Neural cell (in vitro differentiated cells): ENCODE data around the gene FAP. TPM values are rescaled to one million over a fixed set of nuclear protein-coding genes. Genes with fewer than 3 reads are reported as not detected.

Experiments
- H2AFZ ChIP-seq: fragments of 200-600, 300-800 bp; sonication (generic), shearing (Covaris generic); 2 replicates; pipeline ENCODE4 v1.6.0; 2014; ENCODE audit warnings: low read depth, mild to moderate bottlenecking, antibody characterized with exemption, low read length, moderate library complexity
- H3F3A ChIP-seq: fragments of 200-600 bp; shearing (Covaris generic); 2 replicates; pipeline ENCODE4 v1.6.1; 2016; ENCODE audit warnings: mild to moderate bottlenecking, moderate library complexity, mixed read lengths, antibody characterized with exemption, low read length; ENCODE audit not compliant: insufficient read depth, poor library complexity, severe bottlenecking
- H3K27ac ChIP-seq: fragments of 200-600, 300-800 bp; sonication (generic), shearing (Covaris generic); 2 replicates; pipeline ENCODE4 v1.5.1; 2014; ENCODE audit warnings: mild to moderate bottlenecking, low read length, moderate library complexity
- H3K27me3 ChIP-seq: fragments of 300-800, 200-600 bp; sonication (generic), shearing (Covaris generic); 2 replicates; pipeline ENCODE4 v1.6.0; 2014; ENCODE audit warnings: mild to moderate bottlenecking, low read depth, low read length, moderate library complexity; ENCODE audit not compliant: insufficient read depth
- H3K36me3 ChIP-seq: fragments of 300-800, 200-600 bp; sonication (generic), shearing (Covaris generic); 2 replicates; pipeline ENCODE4 v1.5.1; 2014; ENCODE audit warnings: mild to moderate bottlenecking, antibody characterized with exemption, low read length, moderate library complexity; ENCODE audit not compliant: insufficient read depth
- H3K4me2 ChIP-seq: fragments of 300-800, 200-600 bp; sonication (generic), shearing (Covaris generic); 2 replicates; pipeline ENCODE4 v1.6.0; 2014; ENCODE audit warnings: mild to moderate bottlenecking, low read length
- H3K4me3 ChIP-seq: fragments of 300-800, 200-600 bp; sonication (generic), shearing (Covaris generic); 2 replicates; pipeline ENCODE4 v1.5.1; 2014; ENCODE audit warnings: mild to moderate bottlenecking, low read length, moderate library complexity
- H3K79me2 ChIP-seq: fragments of 200-600 bp; shearing (Covaris generic); replicated peaks from 2 replicates; pipeline ENCODE4 v1.6.0; 2014; ENCODE audit warnings: mild to moderate bottlenecking, low read length, moderate library complexity; ENCODE audit not compliant: insufficient read depth
- H3K9ac ChIP-seq: fragments of 300-800, 200-600 bp; sonication (generic), shearing (Covaris generic); 2 replicates; pipeline ENCODE4 v1.6.1; 2016; ENCODE audit warnings: mild to moderate bottlenecking, low read length, mixed read lengths
- H3K9me2 ChIP-seq: fragments of 200-600 bp; shearing (Covaris generic); 2 replicates; pipeline ENCODE4 v1.6.1; 2016; ENCODE audit warnings: mild to moderate bottlenecking, low read length, mixed read lengths; ENCODE audit not compliant: insufficient read depth
- H3K9me3 ChIP-seq: fragments of 200-600, 300-800 bp; sonication (generic), shearing (Covaris generic); 2 replicates; pipeline ENCODE4 v1.6.1; 2016; ENCODE audit warnings: mild to moderate bottlenecking, mixed run types, low read length, moderate library complexity, mixed read lengths
- H4K20me1 ChIP-seq: fragments of 200-600 bp; shearing (Covaris generic); 2 replicates; pipeline ENCODE4 v1.6.1; 2016; ENCODE audit warnings: mild to moderate bottlenecking, mixed run types; ENCODE audit not compliant: insufficient read depth
- CTCF ChIP-seq: fragments of 450-650 bp; IDR thresholded peaks from 2 replicates; pipeline ENCODE4 v1.5.1; 2014; ENCODE audit warnings: antibody characterized with exemption, mild to moderate bottlenecking, moderate library complexity; ENCODE audit not compliant: poor library complexity, severe bottlenecking
- EP300 ChIP-seq: fragments of 450-650 bp; conservative IDR thresholded peaks from 2 replicates; pipeline ENCODE4 v1.6.1; 2014; ENCODE audit warnings: antibody characterized with exemption, mild to moderate bottlenecking, moderate library complexity; ENCODE audit not compliant: poor library complexity, severe bottlenecking
- EZH2 ChIP-seq: fragments of 200-600, 300-800 bp; shearing (Covaris generic), sonication (generic); IDR thresholded peaks from 2 replicates; pipeline ENCODE4 v1.6.1; 2014; ENCODE audit warnings: antibody characterized with exemption, low read length, borderline replicate concordance, mild to moderate bottlenecking; ENCODE audit not compliant: insufficient read depth, poor library complexity, severe bottlenecking
- MXI1 ChIP-seq: fragments of 450-650 bp; conservative IDR thresholded peaks from 2 replicates; pipeline ENCODE4 v1.6.1; 2014; ENCODE audit warnings: antibody characterized with exemption, mild to moderate bottlenecking; ENCODE audit not compliant: poor library complexity, severe bottlenecking
- POLR2AphosphoS5 ChIP-seq: IDR thresholded peaks from 2 replicates; pipeline ENCODE4 v1.6.1; 2012
- RAD21 ChIP-seq: fragments of 450-650 bp; conservative IDR thresholded peaks from 2 replicates; pipeline ENCODE4 v1.6.1; 2014; ENCODE audit warnings: antibody characterized with exemption, mild to moderate bottlenecking, moderate library complexity
- REST ChIP-seq: IDR thresholded peaks from 2 replicates; pipeline ENCODE4 v1.6.1; 2012; ENCODE audit warnings: borderline replicate concordance
- SMC3 ChIP-seq: fragments of 450-650 bp; conservative IDR thresholded peaks from 2 replicates; pipeline ENCODE4 v1.6.1; 2014; ENCODE audit warnings: antibody characterized with exemption, mild to moderate bottlenecking, moderate library complexity; ENCODE audit not compliant: poor library complexity
- TAF1 ChIP-seq: IDR thresholded peaks from 2 replicates; pipeline ENCODE4 v1.6.1; 2012; ENCODE audit warnings: low read depth
- polyA plus RNA-seq: library from polyadenylated mRNA; depleted of rRNA; stranded (reverse); fragments of >200 nt; gene quantifications from 2 replicates; pipeline ENCODE4 v1.2.3, GENCODE V29; 2014

FAP gene
- polyA plus RNA-seq, 1 donor from 2014 or later: 0.16 TPM

GRCh38 chr2:162232027-162232426 lies 11.2 kb downstream of the FAP start:
- H3K79me2 ChIP-seq: no peaks in the 10 kb centered on the region
- no peak overlapping the region for H3K4me2 ChIP-seq
- TF ChIP-seq RAD21 (no peak), SMC3 (no peak), CTCF (no peak), MXI1 (no peak), REST (no peak), EP300 (no peak), EZH2 (no peak), POLR2AphosphoS5 (no peak), TAF1 (no peak)

GRCh38 chr2:162230761-162231160 lies 12.5 kb downstream of the FAP start:
- no peaks in the 10 kb centered on the region for H3K9me2 ChIP-seq
- H3K36me3 ChIP-seq: no peaks in the 10 kb centered on the region
- H3F3A ChIP-seq: no peaks in the 10 kb centered on the region
- no peaks in the 10 kb centered on the region for H3K27me3 ChIP-seq
- no peak overlapping the region for H3K9ac ChIP-seq
- H4K20me1 ChIP-seq: no peaks in the 10 kb centered on the region
- TF ChIP-seq RAD21: no peak
- no peak for TF ChIP-seq SMC3
- no peak for TF ChIP-seq EP300
- no peak for TF ChIP-seq EZH2
- TF ChIP-seq POLR2AphosphoS5: no peak
- TF ChIP-seq TAF1: no peak
- TF ChIP-seq MXI1: no peak
- no peak overlapping the region for H3K27ac ChIP-seq
- H3K79me2 ChIP-seq: no peaks in the 10 kb centered on the region
- no peak overlapping the region for H2AFZ ChIP-seq
- no peaks in the 10 kb centered on the region for H3K9me3 ChIP-seq
- no peak overlapping the region for H3K4me2 ChIP-seq
- no peak overlapping the region for H3K4me3 ChIP-seq

More at GRCh38 chr2:162232027-162232426, 11.2 kb downstream of the FAP start:
- H4K20me1 ChIP-seq: no peaks in the 10 kb centered on the region
- no peak overlapping the region for H2AFZ ChIP-seq
- no peaks in the 10 kb centered on the region for H3F3A ChIP-seq
- no peaks in the 10 kb centered on the region for H3K9me3 ChIP-seq
- no peaks in the 10 kb centered on the region for H3K27me3 ChIP-seq
- no peak overlapping the region for H3K27ac ChIP-seq
- H3K4me3 ChIP-seq: no peak overlapping the region
- no peak overlapping the region for H3K9ac ChIP-seq
- H3K9me2 ChIP-seq: no peaks in the 10 kb centered on the region
- no peaks in the 10 kb centered on the region for H3K36me3 ChIP-seq
